Suprapubic skin (tissue), 4 donors: ENCODE measurements around the gene TMTC2.

ENCODE experiments used
- CTCF ChIP-seq, 2 donors: fragments of 200-600 bp in 1 of 2; fragments of 450-650 bp in 1 of 2; sonication (generic) in 1 of 2; IDR thresholded peaks; one replicate each; pipeline ENCODE4 v1.5.1; 2016 to 2019; ENCODE audit warnings: antibody characterized with exemption in 2 of 2, mild to moderate bottlenecking in 1 of 2, moderate library complexity in 1 of 2
- POLR2A ChIP-seq, 2 donors: fragments of 450-650 bp; IDR thresholded peaks; one replicate each; pipeline ENCODE4 v1.6.1; 2017; ENCODE audit warnings: antibody characterized with exemption in 2 of 2, mild to moderate bottlenecking in 2 of 2, moderate library complexity in 2 of 2
- POLR2AphosphoS5 ChIP-seq, 3 donors: sonication (generic); formaldehyde crosslinking; IDR thresholded peaks; one replicate each; pipeline ENCODE4 v1.6.1; 2017; ENCODE audit warnings: antibody characterized with exemption in 3 of 3

DNA sequence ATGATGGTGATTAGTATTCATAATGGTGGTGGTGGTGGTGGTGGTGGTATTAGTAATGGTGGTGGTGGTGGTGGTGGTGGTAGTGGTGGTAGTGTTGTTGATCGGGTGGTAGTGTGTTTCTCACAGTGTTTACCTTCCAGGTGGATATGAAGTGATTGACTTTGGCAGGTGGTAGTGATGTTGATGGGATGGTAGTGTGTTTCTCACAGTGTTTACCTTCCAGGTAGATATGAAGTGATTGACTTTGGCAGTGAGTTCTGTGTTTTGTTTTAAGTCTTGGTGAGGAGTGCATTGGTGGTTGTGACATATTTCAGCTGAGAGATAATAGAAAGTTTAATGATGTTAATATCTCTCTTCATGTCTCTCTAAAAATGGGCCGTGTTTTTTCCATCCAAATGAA lies 189.4 kb downstream of the TMTC2 start:
- TF ChIP-seq CTCF (IDR thresholded peaks at IDR 0.05) (no peak), POLR2A (IDR thresholded peaks at IDR 0.05) (no peak), POLR2AphosphoS5 (IDR thresholded peaks at IDR 0.05) (no peak)
